Neural cell (in vitro differentiated cells): Measurements from ENCODE around the gene BTBD7. TPM values are rescaled to one million over a fixed set of nuclear protein-coding genes. Genes with fewer than 3 reads are reported as not detected.

Experiments used
- H2AFZ ChIP-seq: fragments of 200-600, 300-800 bp; sonication (generic), shearing (Covaris generic); 2 replicates; pipeline ENCODE4 v1.6.0; 2014; ENCODE audit warnings: low read depth, mild to moderate bottlenecking, antibody characterized with exemption, low read length, moderate library complexity
- H3F3A ChIP-seq: fragments of 200-600 bp; shearing (Covaris generic); 2 replicates; pipeline ENCODE4 v1.6.1; 2016; ENCODE audit warnings: mild to moderate bottlenecking, moderate library complexity, mixed read lengths, antibody characterized with exemption, low read length; ENCODE audit not compliant: insufficient read depth, poor library complexity, severe bottlenecking
- H3K27ac ChIP-seq: fragments of 200-600, 300-800 bp; sonication (generic), shearing (Covaris generic); 2 replicates; pipeline ENCODE4 v1.5.1; 2014; ENCODE audit warnings: mild to moderate bottlenecking, low read length, moderate library complexity
- H3K27me3 ChIP-seq: fragments of 300-800, 200-600 bp; sonication (generic), shearing (Covaris generic); 2 replicates; pipeline ENCODE4 v1.6.0; 2014; ENCODE audit warnings: mild to moderate bottlenecking, low read depth, low read length, moderate library complexity; ENCODE audit not compliant: insufficient read depth
- H3K36me3 ChIP-seq: fragments of 300-800, 200-600 bp; sonication (generic), shearing (Covaris generic); 2 replicates; pipeline ENCODE4 v1.5.1; 2014; ENCODE audit warnings: mild to moderate bottlenecking, antibody characterized with exemption, low read length, moderate library complexity; ENCODE audit not compliant: insufficient read depth
- H3K4me2 ChIP-seq: fragments of 300-800, 200-600 bp; sonication (generic), shearing (Covaris generic); 2 replicates; pipeline ENCODE4 v1.6.0; 2014; ENCODE audit warnings: mild to moderate bottlenecking, low read length
- H3K4me3 ChIP-seq: fragments of 300-800, 200-600 bp; sonication (generic), shearing (Covaris generic); 2 replicates; pipeline ENCODE4 v1.5.1; 2014; ENCODE audit warnings: mild to moderate bottlenecking, low read length, moderate library complexity
- H3K79me2 ChIP-seq: fragments of 200-600 bp; shearing (Covaris generic); replicated peaks from 2 replicates; pipeline ENCODE4 v1.6.0; 2014; ENCODE audit warnings: mild to moderate bottlenecking, low read length, moderate library complexity; ENCODE audit not compliant: insufficient read depth
- H3K9ac ChIP-seq: fragments of 300-800, 200-600 bp; sonication (generic), shearing (Covaris generic); 2 replicates; pipeline ENCODE4 v1.6.1; 2016; ENCODE audit warnings: mild to moderate bottlenecking, low read length, mixed read lengths
- H3K9me2 ChIP-seq: fragments of 200-600 bp; shearing (Covaris generic); 2 replicates; pipeline ENCODE4 v1.6.1; 2016; ENCODE audit warnings: mild to moderate bottlenecking, low read length, mixed read lengths; ENCODE audit not compliant: insufficient read depth
- H3K9me3 ChIP-seq: fragments of 200-600, 300-800 bp; sonication (generic), shearing (Covaris generic); 2 replicates; pipeline ENCODE4 v1.6.1; 2016; ENCODE audit warnings: mild to moderate bottlenecking, mixed run types, low read length, moderate library complexity, mixed read lengths
- H4K20me1 ChIP-seq: fragments of 200-600 bp; shearing (Covaris generic); 2 replicates; pipeline ENCODE4 v1.6.1; 2016; ENCODE audit warnings: mild to moderate bottlenecking, mixed run types; ENCODE audit not compliant: insufficient read depth
- CTCF ChIP-seq: fragments of 450-650 bp; IDR thresholded peaks from 2 replicates; pipeline ENCODE4 v1.5.1; 2014; ENCODE audit warnings: antibody characterized with exemption, mild to moderate bottlenecking, moderate library complexity; ENCODE audit not compliant: poor library complexity, severe bottlenecking
- EP300 ChIP-seq: fragments of 450-650 bp; conservative IDR thresholded peaks from 2 replicates; pipeline ENCODE4 v1.6.1; 2014; ENCODE audit warnings: antibody characterized with exemption, mild to moderate bottlenecking, moderate library complexity; ENCODE audit not compliant: poor library complexity, severe bottlenecking
- EZH2 ChIP-seq: fragments of 200-600, 300-800 bp; shearing (Covaris generic), sonication (generic); IDR thresholded peaks from 2 replicates; pipeline ENCODE4 v1.6.1; 2014; ENCODE audit warnings: antibody characterized with exemption, low read length, borderline replicate concordance, mild to moderate bottlenecking; ENCODE audit not compliant: insufficient read depth, poor library complexity, severe bottlenecking
- MXI1 ChIP-seq: fragments of 450-650 bp; conservative IDR thresholded peaks from 2 replicates; pipeline ENCODE4 v1.6.1; 2014; ENCODE audit warnings: antibody characterized with exemption, mild to moderate bottlenecking; ENCODE audit not compliant: poor library complexity, severe bottlenecking
- POLR2AphosphoS5 ChIP-seq: IDR thresholded peaks from 2 replicates; pipeline ENCODE4 v1.6.1; 2012
- RAD21 ChIP-seq: fragments of 450-650 bp; conservative IDR thresholded peaks from 2 replicates; pipeline ENCODE4 v1.6.1; 2014; ENCODE audit warnings: antibody characterized with exemption, mild to moderate bottlenecking, moderate library complexity
- REST ChIP-seq: IDR thresholded peaks from 2 replicates; pipeline ENCODE4 v1.6.1; 2012; ENCODE audit warnings: borderline replicate concordance
- SMC3 ChIP-seq: fragments of 450-650 bp; conservative IDR thresholded peaks from 2 replicates; pipeline ENCODE4 v1.6.1; 2014; ENCODE audit warnings: antibody characterized with exemption, mild to moderate bottlenecking, moderate library complexity; ENCODE audit not compliant: poor library complexity
- TAF1 ChIP-seq: IDR thresholded peaks from 2 replicates; pipeline ENCODE4 v1.6.1; 2012; ENCODE audit warnings: low read depth
- polyA plus RNA-seq: library from polyadenylated mRNA; depleted of rRNA; stranded (reverse); fragments of >200 nt; gene quantifications from 2 replicates; pipeline ENCODE4 v1.2.3, GENCODE V29; 2014

Gene BTBD7
- polyA plus RNA-seq, 1 donor from 2014 or later, result 11.5 TPM

- no peaks in the 10 kb centered on the region for H3F3A ChIP-seq
- H3K79me2 ChIP-seq, result peaks cover 80% of the 10 kb centered on the region
- H3K27me3 ChIP-seq, result no peaks in the 10 kb centered on the region
- no peaks in the 10 kb centered on the region for H4K20me1 ChIP-seq
- no peaks in the 10 kb centered on the region for H3K9me2 ChIP-seq
- H3K4me3 ChIP-seq, result no peak overlapping the region
- H2AFZ ChIP-seq, result no peak overlapping the region
- no peak for TF ChIP-seq EZH2
- H3K9ac ChIP-seq, result no peak overlapping the region
- H3K27ac ChIP-seq, result no peak overlapping the region
- no peaks in the 10 kb centered on the region for H3K9me3 ChIP-seq
- no peak overlapping the region for H3K4me2 ChIP-seq
- H3K36me3 ChIP-seq, result no peaks in the 10 kb centered on the region
Measured at GRCh38 chr14:93326196-93326595, 6.6 kb downstream of the BTBD7 start.

- Histone ChIP-seq H3K9ac (no peak overlapping the region), H4K20me1 (no peaks in the 10 kb centered on the region), H3K9me3 (no peaks in the 10 kb centered on the region), H3K79me2 (peaks cover 55% of the 10 kb centered on the region), H3K27me3 (no peaks in the 10 kb centered on the region), H3K9me2 (no peaks in the 10 kb centered on the region), H2AFZ (no peak overlapping the region), H3K4me3 (no peak overlapping the region), H3K4me2 (no peak overlapping the region), H3K36me3 (no peaks in the 10 kb centered on the region), H3K27ac (no peak overlapping the region), H3F3A (no peaks in the 10 kb centered on the region)
- no peak for TF ChIP-seq TAF1
Measured at GRCh38 chr14:93323600-93324174, 9.1 kb downstream of the BTBD7 start.

GRCh38 chr14:93322929-93323599, 9.8 kb downstream of the BTBD7 start:
- Histone ChIP-seq H4K20me1 (no peaks in the 10 kb centered on the region), H3K9me3 (no peaks in the 10 kb centered on the region), H3K4me3 (no peak overlapping the region), H3K79me2 (peaks cover 49% of the 10 kb centered on the region), H3K9me2 (no peaks in the 10 kb centered on the region), H3K27ac (no peak overlapping the region), H3F3A (no peaks in the 10 kb centered on the region), H3K36me3 (no peaks in the 10 kb centered on the region), H2AFZ (no peak overlapping the region), H3K9ac (no peak overlapping the region), H3K27me3 (no peaks in the 10 kb centered on the region), H3K4me2 (no peak overlapping the region)
- no peak for TF ChIP-seq EP300
- no peak for TF ChIP-seq TAF1
- no peak for TF ChIP-seq MXI1
- no peak for TF ChIP-seq EZH2
- TF ChIP-seq SMC3, result no peak
- TF ChIP-seq REST, result no peak
- TF ChIP-seq RAD21, result no peak
- TF ChIP-seq POLR2AphosphoS5, result no peak
- TF ChIP-seq CTCF, result no peak
